GM19452 (cell line): ENCODE measurements around the gene KRTAP5-4.
A peak's percentile ranks its signal among the peaks of the same experiment; 100 is the strongest.
"Not testable (repeated sequence)": the region's sequence is repeated elsewhere in the genome, so short reads cannot be mapped to it uniquely, and the experiment has no call there.

ENCODE experiments used
- ATAC-seq: cut with Tn5 transposase; IDR thresholded peaks from one replicate; pipeline ENCODE4 v1.9.1; 2021; ENCODE audit not compliant: unreplicated experiment

KRTAP5-4 gene

DNA sequence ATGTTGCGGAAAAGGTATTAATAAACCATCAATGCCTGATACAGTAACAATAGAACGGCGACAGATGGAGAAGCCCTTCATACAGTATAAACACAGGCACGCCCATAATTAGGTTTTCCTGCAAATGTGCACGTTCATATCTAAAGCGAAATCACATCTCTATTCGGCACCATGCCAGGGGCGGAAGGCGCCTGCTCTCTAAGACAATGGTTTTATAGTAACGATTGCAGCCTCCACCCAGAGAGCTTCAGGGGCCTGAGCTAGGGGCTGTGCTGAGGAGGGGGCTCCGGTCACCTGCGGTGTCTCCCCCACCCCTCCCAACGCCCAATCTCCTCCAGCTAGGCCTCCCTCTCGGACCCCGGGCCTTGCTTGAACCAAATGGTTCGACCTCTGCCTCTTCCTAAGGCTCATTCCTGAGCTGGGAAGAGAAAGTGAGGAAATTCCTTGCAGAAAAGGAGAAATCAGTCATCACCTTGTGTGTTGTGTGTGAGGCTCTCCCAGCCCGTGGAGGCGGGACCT, 17.2 kb upstream of the KRTAP5-4 start:
- no peak for ATAC-seq

DNA sequence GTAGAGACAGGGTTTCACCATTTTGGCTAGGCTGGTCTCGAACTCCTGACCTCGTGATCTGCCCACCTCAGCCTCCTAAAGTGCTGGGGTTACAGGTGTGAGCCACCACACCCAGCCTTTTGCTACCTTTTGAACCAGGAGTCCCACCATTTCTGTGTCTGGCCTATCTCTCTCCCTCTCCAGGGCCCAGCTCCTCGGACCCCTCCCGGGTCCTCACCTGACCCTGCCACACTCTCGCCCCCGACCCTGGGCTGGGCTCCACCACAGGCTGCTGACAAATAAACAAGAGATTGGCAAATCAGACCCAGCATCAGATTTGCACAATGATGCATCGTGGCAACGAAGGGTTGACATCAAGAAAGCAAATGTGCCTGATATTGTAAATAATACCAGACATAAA, 16.4 kb upstream of the KRTAP5-4 start:
- no peak for ATAC-seq

DNA sequence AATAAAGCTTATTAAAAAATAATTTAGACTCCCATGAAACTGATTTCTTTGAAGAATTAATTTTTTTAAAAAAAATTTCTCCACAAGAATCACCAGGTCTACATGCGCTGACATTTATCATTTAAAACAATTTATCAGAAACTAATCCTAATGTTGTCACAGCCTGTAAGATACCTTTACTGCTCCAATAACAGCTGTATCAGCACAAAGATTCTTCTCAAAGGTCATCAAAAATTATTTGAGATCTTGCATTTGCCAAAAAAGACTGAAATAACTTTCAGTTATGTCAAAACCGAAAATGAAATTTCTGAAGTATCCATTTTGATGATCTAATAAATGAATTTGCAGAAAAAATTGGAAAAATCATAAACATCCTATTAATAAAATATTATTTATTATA, 15.7 kb upstream of the KRTAP5-4 start:
- no peak for ATAC-seq

DNA sequence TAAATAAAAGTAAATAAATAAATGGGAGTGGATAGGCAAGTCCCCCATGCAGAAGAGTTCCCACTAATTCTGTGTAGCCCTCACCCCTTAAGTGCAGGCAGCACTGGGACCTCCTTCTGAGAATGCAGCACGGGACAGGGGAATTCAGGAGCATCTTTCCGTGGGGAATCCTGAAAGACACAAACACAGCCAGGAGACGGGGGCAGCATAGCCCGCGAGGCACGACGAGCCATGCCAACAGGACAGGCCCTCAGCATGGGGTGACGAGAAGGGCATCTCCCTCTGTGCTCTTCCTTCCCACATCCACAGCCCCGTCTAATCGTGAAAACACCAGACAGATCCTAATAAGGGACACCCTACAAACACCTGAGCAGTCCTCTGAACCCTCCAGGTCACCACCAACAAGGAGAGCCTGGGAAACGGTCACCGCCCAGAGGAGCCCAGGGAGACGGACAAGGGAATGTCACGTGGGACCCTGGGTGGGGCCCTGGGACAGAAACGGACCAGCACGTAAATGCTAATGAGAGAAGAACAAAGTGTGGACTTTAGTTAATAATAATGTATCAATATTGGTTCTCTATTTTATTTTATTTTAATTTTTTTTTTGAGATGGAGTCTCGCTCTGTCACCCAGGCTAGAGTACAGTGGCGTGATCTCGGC, 14.5 kb upstream of the KRTAP5-4 start:
- no peak for ATAC-seq

DNA sequence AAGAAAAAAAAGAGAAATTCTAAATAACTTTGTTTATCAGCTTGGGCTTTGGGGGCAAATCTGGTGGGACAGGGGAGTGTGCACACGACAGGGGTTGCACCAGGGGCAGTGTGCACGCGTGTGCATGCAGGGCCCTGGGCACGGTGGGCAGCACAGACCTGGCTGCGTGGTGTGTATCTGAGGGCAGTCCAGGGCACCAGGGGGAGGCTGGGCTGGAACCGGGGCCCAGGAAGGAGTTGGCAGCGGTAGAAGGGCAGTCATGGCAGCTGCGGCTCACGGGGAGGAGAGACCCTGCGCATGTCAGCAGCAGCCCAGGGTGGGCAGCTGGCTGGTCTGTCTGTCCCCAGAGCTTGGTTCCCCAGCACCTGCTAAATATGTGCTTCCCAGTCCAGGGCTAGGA, 11.9 kb upstream of the KRTAP5-4 start:
- no peak for ATAC-seq

DNA sequence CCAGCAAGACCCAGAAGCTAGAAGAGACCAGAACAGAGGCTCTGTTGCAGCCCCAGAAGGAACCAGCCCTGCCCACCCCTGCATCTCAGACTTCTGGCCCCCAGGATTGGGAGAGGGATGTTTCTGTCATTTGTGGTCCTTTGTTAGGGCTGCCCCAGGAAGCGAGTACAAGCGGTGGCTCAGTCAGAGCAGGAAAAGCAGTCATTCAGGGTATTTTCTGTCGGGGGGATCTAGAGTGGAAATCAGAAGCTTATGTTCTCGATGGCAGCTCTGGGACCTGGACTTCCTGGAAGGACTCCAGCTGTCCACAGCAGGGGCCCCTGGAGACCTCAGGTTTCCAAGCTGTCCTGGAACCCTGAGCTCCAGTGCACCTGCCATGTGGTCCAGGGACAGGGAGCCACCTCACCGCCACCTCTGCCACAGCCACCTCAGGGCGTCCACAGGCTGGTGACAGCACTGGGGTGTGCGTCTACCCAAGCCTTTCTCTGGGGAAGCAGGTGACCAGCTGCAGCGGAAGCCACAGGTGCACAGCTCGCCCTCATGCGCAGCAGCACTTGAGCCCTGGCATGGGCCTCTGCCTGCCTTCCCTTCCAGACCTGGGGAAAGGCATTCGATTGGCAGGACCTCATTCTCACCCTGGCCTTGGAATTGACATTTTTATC, 10.2 kb upstream of the KRTAP5-4 start:
- no peak for ATAC-seq

DNA sequence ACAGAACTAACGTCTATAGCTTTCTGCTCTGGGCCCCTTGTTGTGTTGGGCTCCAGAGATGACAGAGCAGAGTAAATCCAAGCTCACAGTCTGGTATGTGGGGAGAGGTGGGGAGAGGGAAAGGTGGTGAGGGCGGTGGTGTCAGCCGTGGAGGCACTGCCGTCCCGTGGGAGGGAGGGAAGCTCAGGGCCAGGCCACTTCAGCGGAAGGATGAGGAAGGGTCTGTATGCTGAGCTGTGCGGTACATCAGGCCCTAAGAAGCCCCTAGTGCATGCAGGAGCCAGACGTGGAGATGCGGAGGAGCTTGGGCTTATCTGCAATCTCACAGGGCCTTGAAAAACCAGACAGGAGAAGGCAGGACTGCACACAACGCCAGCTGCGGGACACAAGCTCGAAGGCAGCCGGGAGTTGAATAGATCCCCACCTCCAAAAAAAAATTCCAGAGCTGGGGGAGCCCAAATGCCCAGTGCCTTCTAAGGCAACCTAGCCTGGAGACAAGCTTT, 9.2 kb upstream of the KRTAP5-4 start:
- ATAC-seq, result no peak

DNA sequence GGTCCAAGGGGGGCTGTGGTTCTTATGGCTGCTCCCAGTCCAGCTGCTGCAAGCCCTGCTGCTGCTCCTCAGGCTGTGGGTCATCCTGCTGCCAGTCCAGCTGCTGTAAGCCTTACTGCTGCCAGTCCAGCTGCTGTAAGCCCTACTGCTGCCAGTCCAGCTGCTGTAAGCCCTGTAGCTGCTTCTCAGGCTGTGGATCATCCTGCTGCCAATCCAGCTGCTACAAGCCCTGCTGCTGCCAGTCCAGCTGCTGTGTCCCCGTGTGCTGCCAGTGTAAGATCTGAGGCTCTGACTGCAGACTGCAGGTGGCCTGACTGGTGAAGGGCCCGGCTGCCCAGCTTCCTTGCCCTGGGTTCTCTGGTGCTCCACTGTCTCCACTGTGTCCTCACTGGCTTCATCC, 8.3 kb upstream of the KRTAP5-4 start:
- ATAC-seq, result no peak

DNA sequence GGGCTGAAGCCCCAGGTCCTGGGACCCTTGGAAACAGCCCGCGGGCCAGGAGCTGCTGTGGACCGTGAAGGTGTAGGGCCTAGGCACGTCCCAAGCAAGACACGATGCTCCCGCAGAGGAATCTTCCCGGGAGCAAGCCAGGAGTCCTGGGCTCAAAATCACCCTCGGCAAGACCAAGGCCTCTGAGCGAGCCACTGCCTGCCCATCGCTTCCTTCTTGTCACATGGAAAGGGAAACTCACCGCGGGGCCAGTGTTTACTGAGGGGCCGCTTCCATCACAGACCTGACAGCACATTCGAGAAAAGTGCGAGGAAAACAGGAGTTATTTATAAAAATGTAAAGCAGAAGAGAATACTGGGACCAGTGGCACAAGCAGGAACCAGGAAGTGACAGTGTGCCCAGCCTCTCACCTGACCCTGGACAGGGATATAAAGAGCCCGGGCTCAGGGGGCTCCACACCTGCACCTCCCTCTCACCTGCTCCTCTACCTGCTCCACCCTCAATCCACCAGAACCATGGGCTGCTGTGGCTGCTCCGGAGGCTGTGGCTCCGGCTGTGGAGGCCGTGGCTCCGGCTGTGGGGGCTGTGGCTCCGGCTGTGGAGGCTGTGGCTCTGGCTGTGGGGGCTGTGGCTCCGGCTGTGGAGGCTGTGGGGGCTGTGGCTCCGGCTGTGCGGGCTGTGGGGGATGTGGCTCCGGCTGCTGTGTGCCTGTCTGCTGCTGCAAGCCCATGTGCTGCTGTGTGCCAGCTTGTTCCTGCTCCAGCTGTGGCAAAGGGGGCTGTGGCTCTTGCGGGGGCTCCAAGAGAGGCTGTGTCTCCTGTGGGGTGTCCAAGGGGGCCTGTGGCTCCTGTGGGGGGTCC, 7.6 kb upstream of the KRTAP5-4 start, which contains the start of gene KRTAP5-5:
Gene KRTAP5-5, plus strand, starts transcription at position 450 of the 860 bp plus-strand sequence. Its CDS starts 66 bp downstream, at position 516.
- no peak for ATAC-seq

DNA sequence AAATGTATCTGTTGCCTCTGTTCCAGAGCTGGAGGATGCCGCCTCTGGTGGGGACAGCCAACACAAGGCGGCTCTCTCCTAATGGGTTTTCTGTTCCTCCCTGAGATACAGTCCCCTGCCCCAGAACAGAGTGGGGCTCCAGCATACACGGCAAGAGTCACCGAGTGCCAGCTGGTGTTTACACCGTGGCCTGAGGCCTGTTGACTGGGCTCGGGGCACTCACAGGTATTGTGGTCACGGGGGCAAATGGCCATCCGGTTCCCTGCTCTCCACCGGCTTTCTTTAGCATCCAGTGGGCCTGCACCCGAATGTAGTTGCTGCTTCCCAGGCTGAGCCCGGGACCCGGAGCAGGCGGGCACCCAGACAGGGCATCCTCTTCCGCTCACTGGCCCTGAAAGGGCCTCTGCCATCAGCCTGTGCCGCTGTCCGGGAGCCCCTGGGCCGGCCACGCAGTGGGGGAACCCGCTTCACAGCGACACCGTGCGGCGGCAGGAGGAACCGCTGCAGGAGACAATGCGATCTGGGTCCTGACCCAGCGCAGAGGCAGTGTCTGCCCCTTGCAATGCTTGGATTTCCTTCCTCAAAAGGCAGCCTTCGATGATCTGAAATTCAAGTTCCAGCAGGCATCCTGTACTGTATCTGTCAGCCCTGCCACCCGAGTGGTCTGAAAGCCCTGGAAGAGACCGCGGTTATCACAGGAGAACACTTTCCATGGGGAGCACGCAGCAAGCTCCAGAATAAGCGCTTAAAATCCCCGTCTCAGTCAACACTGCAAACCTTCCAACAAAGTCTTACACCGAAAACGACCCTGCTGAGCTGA, 6.8 kb upstream of the KRTAP5-4 start:
- ATAC-seq, result no peak

DNA sequence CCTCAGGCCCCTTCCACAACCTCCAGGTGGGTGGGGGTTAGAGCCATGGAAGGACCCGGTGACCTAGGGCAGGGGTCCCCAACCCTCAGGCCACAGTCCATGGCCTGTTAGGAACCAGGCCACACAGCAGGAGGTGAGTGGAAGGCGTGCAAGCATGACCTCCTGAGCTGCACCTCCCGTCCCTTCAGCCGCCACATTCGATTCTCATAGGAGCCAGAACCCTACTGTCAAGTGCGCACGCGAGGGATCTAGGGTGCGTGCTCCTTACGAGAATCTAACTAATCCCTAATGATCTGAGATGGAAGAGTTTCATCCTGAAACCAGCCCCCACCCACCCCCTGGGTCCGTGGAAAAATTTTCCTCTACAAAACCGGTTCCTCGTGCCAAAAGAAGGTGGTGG, 3.6 kb upstream of the KRTAP5-4 start:
- ATAC-seq, result no peak

DNA sequence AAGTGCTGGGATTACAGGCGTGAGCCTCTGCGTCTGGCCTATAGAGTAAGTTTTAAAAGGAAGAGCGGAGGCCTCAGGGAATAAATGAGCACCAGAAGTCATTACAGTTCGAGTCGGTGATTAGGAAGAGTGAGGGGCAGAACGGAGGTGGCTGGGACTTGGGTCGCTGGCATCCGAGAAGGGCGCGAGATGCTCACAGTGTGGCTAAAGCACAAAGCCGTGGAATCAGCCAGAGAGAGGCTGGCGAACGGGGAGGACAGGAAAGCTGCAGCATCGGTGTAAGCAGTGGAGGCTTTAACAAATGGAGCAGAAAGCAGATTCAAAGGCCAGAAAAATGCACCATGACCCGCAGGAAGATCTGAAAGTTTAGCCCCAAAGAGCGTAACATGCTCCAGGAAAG, 2.7 kb upstream of the KRTAP5-4 start:
- ATAC-seq, result no peak

DNA sequence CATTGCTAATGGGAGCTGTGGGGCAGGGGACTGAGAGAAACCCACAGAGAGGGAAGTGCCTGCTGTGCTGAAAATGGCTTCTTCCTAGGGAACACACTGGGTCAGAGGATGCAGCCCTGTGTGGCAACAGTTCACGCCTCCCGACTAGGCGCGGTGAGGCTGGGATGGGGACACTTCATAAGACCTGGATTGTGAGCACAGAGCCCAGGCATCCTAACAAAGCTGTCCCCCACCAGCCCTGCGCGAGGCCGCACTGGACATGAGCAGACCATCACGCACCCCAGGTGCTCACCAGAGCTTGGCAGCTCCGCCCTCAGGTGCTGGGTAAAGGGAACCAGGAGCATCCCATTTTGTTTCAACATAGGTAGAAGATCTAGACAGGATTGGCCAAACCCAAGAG, 1.8 kb upstream of the KRTAP5-4 start:
- ATAC-seq, result no peak

DNA sequence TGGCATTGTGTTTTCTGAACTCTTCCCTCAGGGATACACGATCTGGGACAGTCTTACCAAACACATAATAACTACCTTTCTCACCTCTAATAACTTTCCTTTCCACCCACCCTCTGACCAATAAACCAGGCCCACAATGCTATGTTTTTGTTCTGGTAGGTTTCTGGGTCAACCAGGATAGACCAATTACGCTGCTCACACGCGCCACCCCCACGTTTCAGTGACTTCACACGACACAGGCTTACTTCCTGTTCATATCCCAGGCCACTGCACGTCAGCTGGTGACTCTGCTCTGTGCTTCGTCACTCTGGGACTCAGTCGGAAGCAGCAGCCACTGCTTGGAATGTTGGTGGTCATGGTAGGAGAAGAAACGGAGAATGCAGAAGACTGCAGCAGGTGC, 2.5 kb downstream of the KRTAP5-4 start:
- no peak for ATAC-seq

DNA sequence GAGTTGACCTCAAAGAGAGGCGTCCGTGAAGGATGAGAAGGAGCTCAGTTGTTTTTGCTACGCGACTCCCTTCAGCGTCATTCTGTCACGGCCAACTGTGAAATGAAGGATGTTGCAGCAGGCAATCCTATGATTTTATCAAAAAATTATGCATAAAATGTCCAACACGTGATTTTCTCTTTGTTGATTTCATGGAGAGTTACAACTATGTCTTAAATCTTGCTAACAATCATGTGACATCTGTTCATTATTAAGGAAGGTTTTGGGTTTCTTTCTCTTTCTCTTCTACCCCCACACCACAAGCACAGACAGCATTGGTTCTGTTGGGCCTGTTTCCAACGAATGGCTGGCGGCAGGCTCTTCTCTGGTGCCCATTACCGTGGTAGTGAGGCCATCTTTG, 3.7 kb downstream of the KRTAP5-4 start:
- no peak for ATAC-seq

DNA sequence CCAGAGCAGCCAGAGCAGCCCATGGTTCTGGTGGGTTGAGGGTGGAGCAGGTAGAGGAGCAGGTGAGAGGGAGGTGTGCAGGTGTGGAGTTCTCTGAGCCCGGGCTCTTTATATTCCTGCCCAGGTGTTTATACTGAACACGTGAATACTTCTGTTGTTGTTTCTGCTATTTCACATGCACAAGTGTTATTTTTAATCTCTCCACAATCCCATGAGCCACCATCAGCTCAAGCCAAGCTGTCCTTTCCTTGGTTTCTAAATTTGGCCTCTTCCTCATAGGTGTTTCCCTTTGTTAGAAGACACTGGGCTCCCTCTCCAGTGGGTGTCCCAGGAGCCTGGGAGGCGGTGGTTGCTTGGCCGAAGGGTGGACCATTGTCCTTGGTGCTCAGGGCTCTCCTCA, 13.6 kb downstream of the KRTAP5-4 start, which contains the start of gene KRTAP5-3:
Gene KRTAP5-3, minus strand, starts transcription at position 101 of the 400 bp plus-strand sequence. Its CDS starts 78 bp downstream, at position 23.
- no peak for ATAC-seq

DNA sequence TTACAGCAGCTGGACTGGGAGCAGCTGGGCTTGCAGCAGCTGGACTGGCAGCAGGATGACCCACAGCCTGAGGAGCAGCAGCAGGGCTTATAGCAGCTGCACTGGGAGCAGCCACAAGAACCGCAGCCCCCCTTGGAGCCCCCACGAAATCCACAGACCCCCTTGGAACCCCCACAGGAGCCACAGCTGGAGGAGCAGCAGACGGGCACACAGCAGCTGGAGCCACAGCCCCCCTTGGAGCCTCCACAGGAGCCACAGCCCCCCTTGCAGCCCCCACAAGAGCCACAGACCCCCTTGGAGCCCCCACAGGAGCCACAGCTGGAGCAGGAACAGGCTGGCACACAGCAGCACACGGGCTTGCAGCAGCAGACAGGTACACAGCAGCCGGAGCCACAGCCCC, 14.0 kb downstream of the KRTAP5-4 start:
- ATAC-seq, result not testable (repeated sequence)

DNA sequence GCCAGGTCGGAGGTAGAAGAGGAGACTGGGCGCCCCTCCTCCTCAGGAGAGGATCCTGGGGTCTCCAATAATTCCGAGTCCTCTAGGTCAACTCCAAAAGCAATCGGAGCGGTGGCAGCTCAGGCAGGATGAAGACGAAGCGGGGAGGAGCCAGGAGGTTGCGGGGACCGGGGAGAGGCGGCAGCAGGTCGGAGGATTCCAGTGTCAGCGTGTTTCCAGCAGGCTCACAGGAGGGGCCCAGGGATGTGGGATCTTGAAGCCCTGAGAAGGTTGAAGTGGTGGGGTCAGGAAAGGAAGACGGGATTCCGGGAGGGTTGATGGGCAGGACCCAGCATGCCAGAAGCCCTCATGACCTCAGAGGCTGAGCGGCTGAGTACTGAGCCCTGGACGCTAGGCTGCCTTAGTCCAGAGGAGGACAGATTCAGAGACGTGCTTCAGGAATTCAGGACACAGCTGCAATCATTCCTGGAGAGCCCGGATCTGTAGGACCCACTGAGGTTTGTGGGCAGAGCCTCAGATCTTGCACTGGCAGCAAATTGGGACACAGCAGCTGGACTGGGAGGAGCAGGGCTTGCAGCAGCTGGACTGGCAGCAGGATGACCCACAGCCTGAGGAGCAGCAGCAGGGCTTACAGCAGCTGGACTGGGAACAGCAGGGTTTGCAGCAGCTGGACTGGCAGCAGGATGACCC, 14.6 kb downstream of the KRTAP5-4 start:
- not testable (repeated sequence) for ATAC-seq

DNA sequence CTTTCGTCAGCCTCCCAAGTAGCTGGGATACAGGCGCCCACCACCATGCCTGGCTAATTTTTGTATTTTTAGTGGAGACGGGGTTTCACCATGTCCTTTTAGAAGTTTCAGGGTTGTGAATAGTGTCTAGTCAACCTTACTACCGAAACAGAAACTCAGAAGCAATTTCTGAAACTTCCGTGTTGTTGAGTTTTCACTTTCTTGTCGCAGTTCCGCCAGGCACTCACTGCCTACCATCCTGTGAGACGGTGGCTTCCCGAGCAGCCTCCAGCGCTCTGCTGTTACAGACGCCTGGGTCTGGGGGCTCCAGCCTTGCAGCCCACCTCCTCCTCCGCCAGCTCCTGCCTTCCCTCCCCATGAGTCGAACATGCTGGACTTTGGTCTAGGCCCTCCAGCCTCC, 16.0 kb downstream of the KRTAP5-4 start:
- peak; percentile 91 for ATAC-seq

DNA sequence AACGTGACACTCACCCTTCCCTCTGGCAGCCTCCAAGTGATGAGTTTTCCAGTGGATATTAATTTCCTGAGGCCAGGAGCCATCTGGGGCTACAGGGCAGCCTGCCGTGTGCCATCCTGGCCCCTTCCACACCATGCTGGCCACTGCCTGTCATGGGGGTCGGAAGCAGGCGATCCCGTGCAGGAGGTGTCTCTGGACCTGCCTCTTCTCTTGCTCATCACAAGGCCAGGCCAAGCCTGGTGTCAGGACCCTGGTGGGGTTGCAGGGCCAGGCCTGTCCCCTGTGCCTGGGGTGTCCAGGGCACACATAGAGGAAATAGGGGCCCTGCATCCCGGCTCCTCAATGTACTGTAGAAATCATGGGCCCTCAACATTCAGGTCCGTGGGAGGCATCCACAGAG, 17.2 kb downstream of the KRTAP5-4 start:
- no peak for ATAC-seq
